HG02938 (cell line): Measurements from ENCODE around the gene ZNRF3.
"Not testable (repeated sequence)": the region's sequence is repeated elsewhere in the genome, so short reads cannot be mapped to it uniquely, and the experiment has no call there.

Experiments used
- ATAC-seq: cut with Tn5 transposase; IDR thresholded peaks from one replicate; pipeline ENCODE4 v1.9.1; 2021; ENCODE audit warnings: mild to moderate bottlenecking, moderate library complexity; ENCODE audit not compliant: unreplicated experiment

Gene ZNRF3

GRCh38 chr22:29030016-29030617, 146.7 kb downstream of the ZNRF3 start:
- no peak for ATAC-seq

- no peak for ATAC-seq
These were observed 147.3 kb downstream of the ZNRF3 start for GRCh38 chr22:29030618-29031226.

GRCh38 chr22:29031227-29032011, 148.0 kb downstream of the ZNRF3 start:
- no peak for ATAC-seq

- ATAC-seq: no peak
These were observed 148.7 kb downstream of the ZNRF3 start for GRCh38 chr22:29032014-29032475.

- no peak for ATAC-seq
These were observed 149.2 kb downstream of the ZNRF3 start for GRCh38 chr22:29032584-29032983.

GRCh38 chr22:29037340-29037932, 154.1 kb downstream of the ZNRF3 start:
- ATAC-seq: no peak

- no peak for ATAC-seq
These were observed 155.8 kb downstream of the ZNRF3 start for GRCh38 chr22:29039148-29039547.

- ATAC-seq: not testable (repeated sequence)
These were observed 156.3 kb downstream of the ZNRF3 start for GRCh38 chr22:29039684-29040083.

GRCh38 chr22:29040385-29041275, 157.3 kb downstream of the ZNRF3 start:
- ATAC-seq: no peak

- ATAC-seq: no peak
These were observed 158.0 kb downstream of the ZNRF3 start for GRCh38 chr22:29041408-29041807.

- ATAC-seq: no peak
These were observed 160.7 kb downstream of the ZNRF3 start for GRCh38 chr22:29043906-29044575.

- no peak for ATAC-seq
These were observed 161.3 kb downstream of the ZNRF3 start for GRCh38 chr22:29044657-29045176.

- ATAC-seq: no peak
These were observed 165.7 kb downstream of the ZNRF3 start for GRCh38 chr22:29048822-29049654.

GRCh38 chr22:29049655-29050263, 166.4 kb downstream of the ZNRF3 start:
- no peak for ATAC-seq

- no peak for ATAC-seq
These were observed 167.1 kb downstream of the ZNRF3 start for GRCh38 chr22:29050457-29050856.

- ATAC-seq: no peak
These were observed 169.8 kb downstream of the ZNRF3 start for GRCh38 chr22:29053048-29053702.

- ATAC-seq: no peak
These were observed 170.9 kb downstream of the ZNRF3 start for GRCh38 chr22:29054251-29054767.
